ENCODE results near the gene FOXL3. TPM values are rescaled to one million over a fixed set of nuclear protein-coding genes. Genes with fewer than 3 reads are reported as not detected.
A peak's percentile ranks its signal among the peaks of the same experiment; 100 is the strongest.
"Not testable (repeated sequence)": the region's sequence is repeated elsewhere in the genome, so short reads cannot be mapped to it uniquely, and the experiment has no call there.

The FOXL3 gene
- polyA plus RNA-seq, 1 donor = not detected

GRCh38 chr7:323410-323809, 33.4 kb downstream of the FOXL3 start:
- no peak for DNase-seq

DNA sequence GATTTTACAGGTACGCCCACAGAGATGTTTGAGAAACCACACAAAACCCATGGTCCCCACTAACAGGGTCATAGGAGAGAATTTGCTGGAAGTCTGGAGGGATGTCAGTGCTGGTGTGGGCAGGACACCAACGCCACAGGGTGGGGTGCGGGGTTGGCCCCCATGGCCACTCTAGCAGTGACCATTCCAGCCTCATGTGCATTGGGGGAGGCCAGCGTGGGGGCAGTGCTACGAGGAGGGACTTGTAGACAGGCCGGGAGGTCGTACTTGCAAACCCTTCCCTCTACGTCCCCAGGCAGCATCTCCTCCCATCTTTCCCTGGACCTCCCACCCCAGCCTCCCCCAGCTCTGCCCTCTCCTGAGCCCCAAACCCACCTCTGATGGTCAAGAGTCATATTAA, 34.0 kb downstream of the FOXL3 start:
- DNase-seq = no peak

DNA sequence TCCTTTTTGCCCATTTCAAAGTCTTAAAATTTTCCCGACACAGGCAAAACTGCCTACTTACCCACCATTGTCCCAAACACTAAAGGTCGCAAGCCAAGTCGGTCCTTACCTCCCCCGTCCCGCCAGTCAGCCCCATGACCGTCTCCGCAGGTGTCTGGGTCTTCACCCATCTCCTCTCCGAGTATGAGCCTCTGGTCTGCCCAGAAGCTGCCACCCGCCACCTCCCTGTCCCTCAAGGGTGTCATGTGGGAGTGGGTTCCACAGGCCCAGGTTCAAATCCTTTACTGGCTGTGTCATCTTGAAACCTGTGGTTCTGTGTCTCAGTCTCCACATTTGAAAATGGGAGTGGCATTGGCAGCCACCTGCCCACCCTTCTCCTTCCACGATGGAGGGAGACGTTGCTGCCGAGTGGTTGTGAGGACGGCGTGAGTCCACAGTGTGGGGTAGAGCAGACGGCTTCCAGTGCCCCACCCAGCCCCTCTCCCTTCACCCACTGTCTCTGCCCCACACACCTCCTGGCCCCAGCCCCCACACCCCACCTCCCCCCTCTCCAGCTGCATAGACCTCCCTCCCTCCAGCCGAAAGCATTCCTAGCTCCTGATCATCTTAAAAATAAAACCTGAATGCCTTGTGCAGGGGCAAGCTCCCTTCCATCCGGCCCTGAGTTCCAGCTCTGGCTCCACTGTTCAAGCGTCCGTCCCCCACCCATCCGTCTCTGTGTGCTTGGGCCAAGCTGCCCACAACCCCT, 35.3 kb downstream of the FOXL3 start:
- no peak for DNase-seq

GRCh38 chr7:325811-326210, 35.8 kb downstream of the FOXL3 start:
- no peak for DNase-seq

DNA sequence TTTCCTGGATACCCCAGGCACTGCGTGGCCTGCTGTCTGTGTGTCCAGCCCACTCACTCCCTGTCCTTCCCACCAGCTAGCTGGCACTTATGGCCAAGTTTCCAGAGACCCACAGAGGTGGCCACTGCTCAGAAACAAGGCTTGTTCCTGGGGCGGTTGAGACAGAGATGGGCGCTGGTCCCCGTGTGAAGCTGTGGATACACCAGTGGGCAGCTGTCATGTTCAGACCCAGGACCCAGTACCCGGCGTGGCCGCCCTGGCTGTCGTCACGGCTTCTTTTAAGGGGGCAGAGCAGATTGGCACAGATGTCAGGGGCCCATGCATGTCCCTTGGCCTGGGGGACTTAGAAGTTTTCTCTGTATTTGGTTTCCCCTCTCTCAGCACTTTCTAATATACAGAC, 36.3 kb downstream of the FOXL3 start:
- DNase-seq = no peak

GRCh38 chr7:326809-327232, 36.9 kb downstream of the FOXL3 start:
- peak; percentile 75 for DNase-seq

DNA sequence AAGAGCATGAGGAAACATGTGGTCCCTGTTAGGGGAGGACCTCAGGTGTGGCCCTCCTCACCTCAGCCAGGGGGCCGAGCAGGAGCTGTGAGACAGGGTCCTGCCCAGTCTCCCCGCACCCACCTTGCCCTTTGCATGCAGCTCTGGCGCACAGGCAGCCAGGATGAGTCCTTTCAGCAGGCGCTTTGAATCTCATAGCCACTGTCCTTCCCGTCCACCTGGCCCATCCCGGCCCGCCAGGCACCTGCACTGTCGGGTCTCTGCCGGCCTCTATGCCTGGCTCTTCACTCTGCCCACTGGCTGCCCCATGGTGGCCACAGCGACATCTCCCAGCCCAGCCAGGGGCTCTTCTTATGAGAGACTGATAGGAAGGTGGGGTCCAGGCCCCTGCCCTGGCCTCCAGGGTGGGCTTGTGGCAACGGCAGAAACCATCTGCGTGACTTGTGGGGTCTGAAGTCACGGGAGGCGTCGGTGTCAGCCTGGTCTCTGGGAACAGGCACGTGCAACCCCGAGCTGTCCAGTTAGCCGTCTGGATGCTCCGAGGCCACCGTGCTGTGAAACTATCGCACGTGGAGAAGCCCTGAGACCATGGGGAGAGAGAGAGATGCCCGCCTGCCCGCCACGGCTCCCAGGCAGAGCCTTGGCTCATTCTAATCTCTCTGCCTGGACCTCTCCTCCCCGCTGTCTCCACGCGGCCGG, 37.4 kb downstream of the FOXL3 start:
- no peak for DNase-seq

DNA sequence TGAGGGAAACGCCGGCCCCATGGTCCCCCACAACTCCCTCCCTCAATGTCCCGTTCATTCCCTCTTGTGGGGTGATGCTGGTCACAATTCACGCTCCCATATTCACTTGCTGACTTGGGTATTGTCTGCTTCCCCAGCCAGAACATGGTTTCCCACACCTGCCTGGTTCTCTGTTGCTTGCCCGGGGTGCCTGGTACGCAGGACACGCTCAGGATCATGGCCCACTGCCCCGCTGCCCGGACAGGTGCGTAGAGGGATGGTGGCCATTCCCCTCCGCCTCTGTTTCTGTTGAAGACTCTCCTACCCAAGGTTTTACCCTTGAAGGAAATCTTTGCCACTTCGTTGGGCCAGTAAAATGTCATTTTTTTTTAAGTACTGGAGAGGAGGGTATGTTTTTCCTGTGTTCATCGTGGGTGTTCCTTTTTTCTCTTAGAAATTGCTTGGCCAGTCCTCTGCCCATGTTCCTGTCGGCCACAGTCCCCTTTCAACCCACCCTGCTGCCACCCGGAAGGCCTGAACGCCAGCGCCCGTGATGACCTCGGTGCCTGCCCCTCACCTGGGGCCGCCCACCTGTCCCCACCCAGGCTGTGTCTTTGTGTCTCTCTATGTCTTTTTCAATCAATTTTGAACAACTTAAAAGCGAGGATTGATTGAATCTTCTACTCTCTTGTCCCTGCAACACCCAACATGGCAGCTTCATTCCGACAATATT, 38.2 kb downstream of the FOXL3 start:
- no peak for DNase-seq

- DNase-seq = no peak
Measured at GRCh38 chr7:329691-330281, 39.8 kb downstream of the FOXL3 start.

DNA sequence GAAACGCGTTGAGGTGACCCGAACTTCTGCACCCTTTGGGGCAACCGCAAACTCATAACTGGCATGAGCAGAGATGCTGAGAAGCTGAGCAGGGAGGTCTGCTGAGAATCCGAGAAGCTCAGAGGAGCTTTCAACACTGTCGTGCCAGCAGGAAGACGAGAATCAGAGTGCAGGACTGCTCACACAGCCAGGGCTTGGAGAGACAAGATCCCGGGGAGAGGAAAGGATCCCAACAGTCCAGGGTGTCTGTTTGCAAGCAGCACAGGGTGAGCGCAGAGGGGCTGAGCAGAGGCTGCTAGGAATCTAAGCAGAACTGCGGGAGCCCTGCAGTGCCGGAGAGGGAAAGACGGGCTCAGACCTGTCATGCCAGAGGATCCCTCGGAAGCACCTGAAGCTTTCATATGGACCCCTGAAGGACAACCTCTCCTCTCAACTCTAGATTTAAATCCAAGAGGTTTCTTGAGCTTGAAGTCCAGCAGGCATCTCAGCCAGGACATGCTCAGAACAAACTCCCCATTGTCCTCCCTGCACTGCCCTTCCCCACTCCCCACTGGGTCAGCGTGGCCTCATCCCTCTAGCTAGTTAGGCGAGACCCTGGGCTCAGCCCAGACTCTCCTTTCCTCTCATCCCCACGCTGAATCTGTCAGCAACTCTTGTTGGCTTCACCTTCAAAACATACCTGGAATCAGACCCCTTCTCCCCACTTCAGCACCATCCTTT, 40.7 kb downstream of the FOXL3 start:
- no peak for DNase-seq

GRCh38 chr7:332020-332517, 42.1 kb downstream of the FOXL3 start:
- DNase-seq = no peak

- DNase-seq = peak; percentile 68
Measured at GRCh38 chr7:332646-333392, 42.8 kb downstream of the FOXL3 start.

DNA sequence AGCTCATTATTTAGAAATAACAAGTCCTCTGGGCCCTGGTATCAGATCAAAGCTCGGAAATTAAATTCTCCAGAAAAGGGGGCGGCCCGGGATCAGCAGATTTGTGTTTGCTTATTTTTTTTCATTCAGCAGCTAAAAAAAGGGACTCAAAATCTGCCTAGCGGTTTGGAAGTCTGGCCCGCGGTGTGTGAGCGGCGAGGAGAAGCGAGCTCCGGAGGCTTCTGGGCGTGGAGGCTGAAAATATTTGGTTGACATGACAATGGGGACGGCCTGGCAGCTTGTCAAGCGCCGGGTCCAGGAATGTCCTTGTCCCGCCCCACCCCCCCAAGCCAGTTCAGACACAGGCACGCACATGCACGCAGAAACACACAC, 43.4 kb downstream of the FOXL3 start:
- peak; percentile 59 for DNase-seq

GRCh38 chr7:334618-335357, 44.8 kb downstream of the FOXL3 start:
- no peak for DNase-seq

DNA sequence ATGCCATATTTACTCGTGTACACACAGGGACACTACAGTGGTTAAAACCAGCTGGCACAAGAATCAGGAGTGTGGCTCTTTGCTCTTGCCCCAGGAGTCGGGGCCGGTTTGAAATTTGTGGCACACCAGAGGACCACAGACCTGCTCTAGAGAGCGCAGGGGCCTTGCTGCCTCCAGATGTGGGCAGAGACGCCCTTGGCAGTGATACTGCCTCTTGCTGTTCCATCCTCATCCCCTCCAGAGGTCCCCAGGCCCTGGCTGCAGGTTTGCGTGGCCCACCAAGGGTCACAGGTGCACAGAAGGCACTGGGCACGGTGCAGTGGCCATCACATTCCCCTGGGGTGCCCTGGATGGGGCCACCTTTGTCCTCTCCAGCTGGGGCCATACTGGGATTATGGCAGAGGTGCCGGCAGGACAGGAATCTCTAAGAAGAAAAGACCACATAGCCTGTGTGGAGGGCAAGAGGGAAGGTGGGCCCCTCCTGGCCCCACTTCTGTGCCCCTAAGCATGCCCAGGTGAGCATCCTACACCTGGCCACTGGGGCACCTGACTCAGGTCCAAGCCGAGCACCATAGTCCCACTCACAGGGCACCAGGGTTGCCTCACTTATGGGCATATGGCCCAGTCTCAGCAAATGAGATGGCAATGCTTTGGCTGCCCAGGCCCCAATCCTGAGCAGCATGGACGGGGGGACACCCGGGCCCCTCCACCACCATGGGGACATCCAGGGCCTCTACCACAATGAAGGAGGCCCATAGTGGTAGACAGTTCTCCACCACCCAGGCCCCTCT, 45.6 kb downstream of the FOXL3 start:
- DNase-seq = no peak

DNA sequence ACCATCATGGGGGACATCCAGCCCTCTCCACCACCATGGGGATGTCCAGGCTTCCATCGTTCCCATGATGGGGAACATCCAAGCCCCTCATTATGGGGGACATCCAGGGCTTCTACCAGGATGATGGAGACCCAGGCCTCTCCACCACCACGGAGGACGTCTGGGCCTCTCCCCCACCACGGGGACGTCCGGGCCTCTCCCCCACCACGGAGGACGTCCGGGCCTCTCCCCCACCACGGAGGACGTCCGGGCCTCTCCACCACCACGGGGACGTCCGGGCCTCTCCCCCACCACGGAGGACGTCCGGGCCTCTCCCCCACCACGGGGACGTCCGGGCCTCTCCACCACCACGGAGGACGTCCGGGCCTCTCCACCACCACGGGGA, 46.2 kb downstream of the FOXL3 start:
- DNase-seq = not testable (repeated sequence)

DNA sequence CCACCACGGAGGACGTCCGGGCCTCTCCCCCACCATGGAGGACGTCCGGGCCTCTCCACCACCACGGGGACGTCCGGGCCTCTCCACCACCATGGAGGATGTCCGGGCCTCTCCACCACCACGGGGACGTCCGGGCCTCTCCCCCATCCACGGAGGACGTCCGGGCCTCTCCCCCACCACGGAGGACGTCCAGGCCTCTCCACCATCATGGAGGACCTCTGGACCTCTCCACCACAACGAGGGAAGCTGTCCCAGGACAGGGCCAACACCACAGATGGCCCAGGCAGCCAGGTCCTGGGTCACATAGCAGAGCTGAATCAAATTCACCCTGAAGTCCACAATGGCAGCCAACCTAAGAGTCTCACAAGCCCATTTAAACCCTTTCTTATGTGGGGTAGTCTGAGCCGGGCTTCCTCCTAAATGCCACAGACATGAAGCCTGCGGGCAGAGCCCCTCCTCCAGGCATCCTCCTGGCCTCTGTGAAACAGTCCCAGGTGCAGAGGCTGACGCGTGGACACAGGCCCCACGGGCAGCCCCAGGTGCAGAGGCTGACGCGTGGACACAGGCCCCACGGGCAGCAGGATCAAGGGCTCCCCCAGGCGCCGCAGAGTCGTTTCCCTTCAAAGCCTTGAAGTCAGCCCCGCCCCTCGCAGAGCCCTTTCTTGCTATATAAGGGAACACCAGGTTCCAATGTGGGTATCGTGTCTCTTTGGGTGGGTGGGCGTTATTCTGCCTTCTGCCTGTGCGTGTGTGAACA, 47.0 kb downstream of the FOXL3 start:
- no peak for DNase-seq

DNA sequence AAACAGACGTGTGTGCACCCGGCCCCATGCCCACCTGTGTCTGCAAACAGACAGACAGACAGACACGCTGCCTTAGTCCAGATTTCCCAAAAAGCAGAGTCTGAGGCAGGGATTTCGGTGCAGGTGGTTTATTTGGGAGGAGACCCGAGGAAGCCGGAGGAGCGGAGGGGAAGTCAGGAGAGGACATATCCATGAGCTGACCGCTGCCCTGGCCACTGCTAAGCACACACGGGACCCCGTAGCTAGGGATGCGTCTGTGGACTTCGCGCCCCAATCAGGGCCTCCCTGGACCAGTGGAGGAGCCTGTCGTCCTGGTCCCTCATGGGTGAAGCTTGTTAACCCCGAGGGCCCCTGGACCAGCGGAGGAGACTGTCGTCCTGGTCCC, 47.6 kb downstream of the FOXL3 start:
- no peak for DNase-seq

Data from left kidney (tissue), 2 donors.